ENCODE measurements around the gene RING1.
A peak's percentile ranks its signal among the peaks of the same experiment; 100 is the strongest.
"Not testable (repeated sequence)": the region's sequence is repeated elsewhere in the genome, so short reads cannot be mapped to it uniquely, and the experiment has no call there.

RING1 gene

GRCh38 chr6:33207552-33208090, 679 bp upstream of the RING1 start:
- DNase-seq = no peak

DNA sequence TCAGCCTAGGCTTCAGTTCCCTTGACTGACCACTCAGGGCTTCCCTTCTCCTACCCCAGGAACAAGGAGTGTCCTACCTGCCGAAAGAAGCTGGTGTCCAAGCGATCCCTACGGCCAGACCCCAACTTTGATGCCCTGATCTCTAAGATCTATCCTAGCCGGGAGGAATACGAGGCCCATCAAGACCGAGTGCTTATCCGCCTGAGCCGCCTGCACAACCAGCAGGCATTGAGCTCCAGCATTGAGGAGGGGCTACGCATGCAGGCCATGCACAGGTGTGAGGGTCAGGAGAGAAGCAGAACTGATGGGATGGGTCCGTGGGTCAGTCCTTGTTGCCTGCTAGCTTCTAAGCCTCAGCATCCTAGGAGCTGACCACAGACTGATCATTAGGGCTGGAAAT, 1.6 kb downstream of the RING1 start:
- DNase-seq = no peak

DNA sequence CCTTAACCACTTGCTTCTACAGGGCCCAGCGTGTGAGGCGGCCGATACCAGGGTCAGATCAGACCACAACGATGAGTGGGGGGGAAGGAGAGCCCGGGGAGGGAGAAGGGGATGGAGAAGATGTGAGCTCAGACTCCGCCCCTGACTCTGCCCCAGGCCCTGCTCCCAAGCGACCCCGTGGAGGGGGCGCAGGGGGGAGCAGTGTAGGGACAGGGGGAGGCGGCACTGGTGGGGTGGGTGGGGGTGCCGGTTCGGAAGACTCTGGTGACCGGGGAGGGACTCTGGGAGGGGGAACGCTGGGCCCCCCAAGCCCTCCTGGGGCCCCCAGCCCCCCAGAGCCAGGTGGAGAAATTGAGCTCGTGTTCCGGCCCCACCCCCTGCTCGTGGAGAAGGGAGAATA, 2.8 kb downstream of the RING1 start:
- DNase-seq = no peak

DNA sequence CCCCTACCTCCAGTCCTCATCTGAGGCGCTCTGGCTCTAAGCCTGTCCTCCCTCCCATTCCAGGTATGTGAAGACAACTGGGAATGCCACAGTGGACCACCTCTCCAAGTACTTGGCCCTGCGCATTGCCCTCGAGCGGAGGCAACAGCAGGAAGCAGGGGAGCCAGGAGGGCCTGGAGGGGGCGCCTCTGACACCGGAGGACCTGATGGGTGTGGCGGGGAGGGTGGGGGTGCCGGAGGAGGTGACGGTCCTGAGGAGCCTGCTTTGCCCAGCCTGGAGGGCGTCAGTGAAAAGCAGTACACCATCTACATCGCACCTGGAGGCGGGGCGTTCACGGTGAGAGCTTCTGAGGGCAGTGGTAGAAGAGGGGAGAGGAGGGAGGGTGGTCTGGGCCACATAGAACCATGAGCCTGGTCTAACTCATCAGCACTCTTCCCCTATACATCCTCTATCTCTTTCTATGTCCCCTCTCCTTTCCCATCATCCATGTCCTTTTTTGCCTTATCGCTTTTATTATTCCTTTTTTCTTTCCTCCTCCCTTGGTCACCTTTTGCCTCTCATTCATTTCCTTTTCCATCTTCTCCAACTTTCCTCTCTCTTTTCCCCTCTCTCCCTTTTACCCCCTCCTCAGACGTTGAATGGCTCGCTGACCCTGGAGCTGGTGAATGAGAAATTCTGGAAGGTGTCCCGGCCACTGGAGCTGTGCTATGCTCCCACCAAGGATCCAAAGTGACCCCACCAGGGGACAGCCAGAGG, 3.5 kb downstream of the RING1 start:
- no peak for DNase-seq

DNA sequence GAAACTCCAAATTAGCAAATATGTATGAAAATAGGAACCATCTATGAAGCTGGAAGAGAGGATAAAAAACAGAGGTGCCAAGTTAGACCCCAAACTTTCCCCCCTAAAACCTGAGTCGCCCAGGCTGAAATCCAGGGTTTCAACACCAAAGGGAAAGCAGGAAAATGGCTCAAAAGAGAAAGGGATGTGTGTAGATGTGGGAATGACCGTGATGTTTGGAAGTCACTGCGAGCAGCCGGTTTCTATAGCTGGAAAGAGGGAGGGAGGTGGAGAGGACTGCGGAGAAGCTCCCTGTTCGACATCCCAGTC, 4.5 kb downstream of the RING1 start:
- no peak for DNase-seq

- no peak for DNase-seq
Measured at GRCh38 chr6:33213166-33213988, 5.1 kb downstream of the RING1 start.

DNA sequence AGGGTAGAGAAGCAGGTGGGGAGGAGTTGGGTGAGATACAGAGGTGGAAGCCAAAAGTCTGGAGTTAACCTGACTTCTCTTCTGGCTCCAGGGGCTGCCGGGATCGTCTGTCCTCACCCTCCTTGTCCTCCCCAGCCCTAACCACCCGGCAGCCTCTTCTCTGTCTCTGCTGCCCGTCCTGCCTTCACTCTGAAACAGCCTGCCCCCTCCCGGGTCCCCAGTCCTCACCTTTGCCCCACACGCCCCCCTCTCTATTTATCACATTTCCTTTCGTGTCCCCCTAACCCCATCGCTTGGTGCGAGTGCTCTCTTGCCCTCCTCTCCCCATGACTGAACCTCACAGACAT, 5.7 kb downstream of the RING1 start:
- no peak for DNase-seq

GRCh38 chr6:33215271-33216116, 7.2 kb downstream of the RING1 start:
- DNase-seq = no peak

DNA sequence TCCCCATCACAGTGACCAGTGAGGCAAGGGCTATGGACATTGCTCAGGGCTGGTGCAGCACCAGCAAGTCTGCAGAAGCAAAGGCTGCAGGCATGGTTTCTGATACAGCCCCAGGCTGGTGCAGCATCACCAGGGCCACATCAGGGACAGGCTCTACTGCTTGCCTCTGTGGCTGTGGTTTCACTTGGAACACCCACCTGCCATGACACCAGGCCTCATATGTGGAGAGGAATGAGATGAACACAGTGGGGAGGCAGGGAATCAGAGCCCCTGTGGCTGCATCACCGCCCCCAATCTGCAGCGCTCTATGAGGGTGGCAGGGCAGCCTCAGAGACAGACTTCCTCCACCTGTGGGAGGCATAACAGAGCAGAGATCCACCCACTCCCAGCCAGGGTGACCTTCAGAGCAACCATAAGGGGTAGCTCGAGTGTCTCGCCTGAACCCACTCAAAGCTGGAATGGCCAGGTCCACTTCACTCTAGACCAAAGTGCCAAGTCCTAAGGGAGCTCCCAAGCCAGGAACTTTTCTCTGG, 7.9 kb downstream of the RING1 start:
- DNase-seq = no peak

DNA sequence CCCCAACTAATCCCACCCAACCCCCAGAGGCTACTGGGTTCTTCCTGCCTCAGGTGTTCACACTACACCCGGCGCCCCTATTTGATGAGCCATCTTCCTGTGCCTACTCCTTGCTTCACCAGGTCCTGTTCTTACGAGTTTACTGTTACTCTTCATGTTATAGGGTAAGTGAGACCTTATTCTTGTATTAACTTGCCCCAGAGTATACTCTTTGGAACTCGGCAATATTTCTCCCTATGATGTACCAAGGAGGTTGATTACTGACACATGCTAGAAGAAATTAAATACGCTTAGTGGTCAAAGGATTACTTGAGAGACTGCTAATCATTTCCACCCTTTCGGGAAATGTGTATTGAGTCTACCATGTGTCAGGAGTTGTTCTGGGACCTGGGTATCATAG, 8.9 kb downstream of the RING1 start:
- DNase-seq = no peak

DNA sequence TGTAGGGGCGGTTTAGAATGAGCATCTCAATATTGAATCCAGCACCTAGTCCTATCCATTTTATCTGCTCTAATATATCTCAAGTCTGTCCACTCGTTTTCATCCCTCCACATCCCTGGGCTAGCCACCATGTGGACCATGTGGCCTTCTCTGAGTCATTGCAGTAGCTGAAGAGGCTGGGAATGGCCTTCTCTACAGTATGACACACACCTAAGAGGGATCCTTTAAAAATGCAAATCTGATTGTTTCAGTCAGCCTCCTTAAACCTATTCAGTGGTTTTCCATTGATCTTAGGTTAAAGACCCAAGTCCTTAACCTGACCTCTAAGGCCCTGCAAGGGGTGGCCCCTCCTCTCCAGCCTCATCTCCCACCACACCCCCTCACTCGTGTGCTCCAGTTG, 9.4 kb downstream of the RING1 start:
- no peak for DNase-seq

DNA sequence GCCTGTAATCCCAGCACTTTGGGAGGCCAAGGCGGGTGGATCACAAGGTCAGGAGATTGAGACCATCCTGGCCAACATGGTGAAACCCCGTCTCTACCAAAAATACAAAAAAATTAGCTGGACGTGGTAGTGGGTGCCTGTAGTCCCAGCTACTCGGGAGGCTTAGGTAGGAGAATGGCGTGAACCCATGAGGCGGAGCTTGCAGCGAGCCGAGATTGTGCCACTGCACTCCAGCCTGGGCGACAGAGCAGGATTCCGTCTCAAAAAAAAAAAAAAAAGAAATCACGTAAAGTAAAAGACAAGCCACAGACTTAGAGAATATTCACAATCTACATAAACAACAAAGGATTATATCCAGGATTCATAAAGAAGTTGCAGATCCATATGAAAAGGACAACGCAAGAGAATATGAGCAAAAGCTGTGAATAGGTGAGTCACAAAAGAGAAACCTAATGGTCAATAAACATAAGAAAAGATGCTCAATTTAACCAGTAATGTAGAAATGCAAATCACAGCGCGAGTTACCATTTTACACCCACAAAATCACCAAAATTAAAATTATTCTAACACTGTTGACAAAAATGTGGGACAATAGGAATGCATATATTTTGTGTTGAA, 18.3 kb downstream of the RING1 start:
- not testable (repeated sequence) for DNase-seq

GRCh38 chr6:33235221-33235634, 26.9 kb downstream of the RING1 start:
- no peak for DNase-seq

DNA sequence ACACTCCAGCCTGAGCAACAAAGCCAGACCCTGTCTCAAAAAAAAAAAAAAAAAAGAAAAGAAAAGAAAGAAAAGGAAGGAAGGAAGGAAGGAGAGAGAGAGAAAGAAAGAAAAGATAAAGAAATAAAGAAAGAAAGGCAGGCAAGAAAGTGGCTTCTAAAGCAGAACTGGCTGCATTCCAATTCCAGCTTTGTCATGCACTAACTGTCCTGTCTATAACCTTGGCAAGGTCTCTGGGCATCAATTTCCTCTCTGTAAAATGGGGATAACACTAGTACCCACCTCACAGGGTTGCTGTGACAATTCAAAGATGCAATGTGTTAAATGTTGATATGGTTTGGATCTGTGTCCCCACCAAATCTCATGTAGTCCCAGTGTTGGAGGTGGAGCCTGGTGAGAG, 28.0 kb downstream of the RING1 start:
- DNase-seq = no peak

GRCh38 chr6:33236852-33237251, 28.6 kb downstream of the RING1 start:
- no peak for DNase-seq

GRCh38 chr6:33237741-33238140, 29.4 kb downstream of the RING1 start:
- DNase-seq = no peak

DNA sequence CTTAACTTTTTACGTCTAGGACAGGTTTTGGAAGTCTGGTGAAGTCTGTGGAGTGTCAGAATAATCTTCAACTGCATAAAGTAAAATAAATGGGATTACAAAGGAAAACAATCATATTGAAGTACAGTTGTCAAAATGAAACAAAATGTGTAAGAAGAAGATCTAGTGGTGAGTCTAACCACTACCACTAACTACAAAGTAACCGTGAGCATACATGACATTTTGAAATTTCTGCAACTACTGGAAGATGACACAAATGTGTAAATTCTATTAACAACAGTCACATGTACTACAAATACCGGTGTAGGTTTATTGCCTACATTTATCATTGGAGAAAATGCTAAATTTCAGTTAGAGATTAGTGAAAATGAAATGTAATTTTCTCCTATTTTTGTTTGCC, 33.7 kb downstream of the RING1 start:
- DNase-seq = no peak

GRCh38 chr6:33243476-33243875, 35.2 kb downstream of the RING1 start:
- DNase-seq = no peak

- DNase-seq = peak; percentile 81 to 92 (median 89)
Measured at GRCh38 chr6:33247977-33248642, 39.8 kb downstream of the RING1 start.

- DNase-seq = peak in 2 of 4 experiments; percentile 35 to 67
Measured at GRCh38 chr6:33248643-33248931, 40.3 kb downstream of the RING1 start.

DNA sequence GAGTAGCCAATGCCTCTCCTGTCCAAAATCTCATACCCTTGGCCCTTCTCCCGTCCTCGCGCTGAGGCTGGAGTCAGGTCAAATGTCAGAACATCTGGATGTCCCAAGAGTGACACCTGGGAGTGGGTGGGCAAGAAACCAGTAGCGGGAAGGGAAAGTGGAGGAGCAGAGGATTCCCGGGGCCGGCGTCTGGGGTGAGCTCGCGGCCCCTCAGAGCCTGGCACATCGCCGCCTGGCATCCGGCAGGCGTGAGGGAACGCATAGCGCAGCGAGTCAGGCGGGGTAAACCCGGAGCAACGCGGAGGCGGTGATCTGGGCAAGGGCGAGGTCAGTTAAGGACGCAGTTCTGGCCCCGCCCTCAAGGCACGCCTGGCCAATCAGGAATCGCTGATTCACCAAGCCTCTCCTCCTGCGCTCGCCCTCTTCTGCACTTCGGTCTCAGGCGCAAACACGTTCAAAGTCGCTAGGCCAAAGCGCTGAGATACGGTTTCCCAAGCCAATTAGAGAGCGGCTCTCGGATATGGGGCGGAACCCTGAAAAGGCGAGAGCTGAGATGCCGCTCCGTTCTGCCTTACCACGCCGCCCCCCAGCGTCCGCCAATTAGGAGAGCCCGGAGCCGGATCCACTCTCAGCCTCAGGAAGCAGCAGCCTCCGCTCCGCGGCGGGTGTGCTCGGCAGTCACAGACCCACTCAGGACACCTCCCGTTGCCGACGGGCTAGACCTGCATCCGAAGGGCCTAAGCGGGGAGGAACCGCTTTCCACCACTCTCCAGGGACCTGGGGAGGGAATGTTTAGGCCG, 40.8 kb downstream of the RING1 start:
- DNase-seq = peak; percentile 85 to 99 (median 88)
